HCT116 (cell line): ENCODE results near the gene DET1.

Source experiments
- ATF3 ChIP-seq: IDR thresholded peaks from 2 replicates; pipeline ENCODE4 v1.6.1; 2012
- CEBPB ChIP-seq: IDR thresholded peaks from 2 replicates; pipeline ENCODE4 v1.6.1; 2012; ENCODE audit warnings: low read depth
- CTCF ChIP-seq, 3 experiments: fragments of 200-600 bp in 1 of 3; sonication (generic) in 1 of 3; IDR thresholded peaks in 2 of 3; conservative IDR thresholded peaks in 1 of 3; 2 replicates each; pipeline ENCODE4 v1.5.1; 2012 to 2017; ENCODE audit warnings: low read depth in 2 of 3, low read length in 2 of 3, antibody characterized with exemption in 1 of 3, borderline replicate concordance in 1 of 3, control low read depth in 1 of 3, mild to moderate bottlenecking in 1 of 3, mixed read lengths in 1 of 3, mixed run types in 1 of 3, moderate library complexity in 1 of 3; ENCODE audit not compliant: insufficient read depth in 1 of 3
- EZH2 ChIP-seq: fragments of 200-600 bp; sonication (generic); IDR thresholded peaks from 2 replicates; pipeline ENCODE4 v1.6.1; 2017; ENCODE audit warnings: antibody characterized with exemption, mixed run types
- FOSL1 ChIP-seq: IDR thresholded peaks from 2 replicates; pipeline ENCODE4 v1.6.1; 2012; ENCODE audit warnings: low read depth
- MAX ChIP-seq: IDR thresholded peaks from 2 replicates; pipeline ENCODE4 v1.6.1; 2012
- POLR2A ChIP-seq: IDR thresholded peaks from 2 replicates; pipeline ENCODE4 v1.7.0; 2011; ENCODE audit warnings: borderline replicate concordance; ENCODE audit not compliant: insufficient read depth, insufficient read length; ENCODE audit errors: extremely low read depth
- SP1 ChIP-seq: IDR thresholded peaks from 2 replicates; pipeline ENCODE4 v1.6.1; 2012; ENCODE audit warnings: low read depth
- YY1 ChIP-seq: IDR thresholded peaks from 2 replicates; pipeline ENCODE4 v1.6.1; 2011; ENCODE audit warnings: low read length, low read depth, moderate library complexity, mild to moderate bottlenecking; ENCODE audit not compliant: insufficient replicate concordance; ENCODE audit errors: extremely low read depth
- ZNF274 ChIP-seq: fragments of 200-500 bp; sonication (Bioruptor generic); IDR thresholded peaks from 2 replicates; pipeline ENCODE4 v1.6.1; 2014; ENCODE audit warnings: mild to moderate bottlenecking, low read depth, low read length, inconsistent platforms

GRCh38 chr15:88480981-88481380 is 65.5 kb downstream of the DET1 start:
- TF ChIP-seq YY1 (no peak), CTCF (IDR thresholded peaks at IDR 0.05 in 2 of 3, conservative IDR thresholded peaks at IDR 0.05 in 1 of 3; ENCODE audit: borderline replicate concordance in 1 of 3, insufficient read depth in 1 of 3, low read depth in 2 of 3, low read length in 2 of 3) (no peak), EZH2 (no peak), SP1 (no peak), POLR2A (no peak), CEBPB (no peak), MAX (no peak), FOSL1 (no peak), ATF3 (no peak), ZNF274 (no peak)
